GM23248 (cell line): ENCODE measurements around the gene DNAH2. TPM values are rescaled to one million over a fixed set of nuclear protein-coding genes. Genes with fewer than 3 reads are reported as not detected.
A peak's percentile ranks its signal among the peaks of the same experiment; 100 is the strongest.

Experiments
- DNase-seq: peaks from one replicate; pipeline ENCODE4 v3.0.0-alpha.2; 2015
- H2AFZ ChIP-seq: fragments of 200-600 bp; sonication (generic); 2 replicates; pipeline ENCODE4 v1.6.1; 2016; ENCODE audit warnings: antibody characterized with exemption
- H3F3A ChIP-seq: fragments of 200-600 bp; sonication (generic); 2 replicates; pipeline ENCODE4 v1.6.1; 2016; ENCODE audit warnings: mild to moderate bottlenecking, antibody characterized with exemption, mixed run types; ENCODE audit not compliant: insufficient read depth
- H3K27ac ChIP-seq: fragments of 200-600 bp; sonication (generic); 2 replicates; pipeline ENCODE4 v1.5.1; 2016; ENCODE audit warnings: mild to moderate bottlenecking
- H3K27me3 ChIP-seq: fragments of 200-600 bp; sonication (generic); replicated peaks from 2 replicates; pipeline ENCODE4 v1.6.1; 2016; ENCODE audit warnings: mild to moderate bottlenecking; ENCODE audit not compliant: insufficient read depth
- H3K36me3 ChIP-seq: fragments of 200-600 bp; sonication (generic); 2 replicates; pipeline ENCODE4 v1.6.1; 2016; ENCODE audit warnings: low read depth, mild to moderate bottlenecking
- H3K4me1 ChIP-seq: fragments of 200-600 bp; sonication (generic); 2 replicates; pipeline ENCODE4 v1.6.1; 2016; ENCODE audit warnings: mild to moderate bottlenecking; ENCODE audit not compliant: insufficient read depth
- H3K4me2 ChIP-seq: fragments of 200-600 bp; sonication (generic); one replicate; pipeline ENCODE4 v1.6.1; 2016; ENCODE audit warnings: mild to moderate bottlenecking; ENCODE audit not compliant: unreplicated experiment
- H3K4me3 ChIP-seq: fragments of 200-600 bp; sonication (generic); 2 replicates; pipeline ENCODE4 v1.5.1; 2016; ENCODE audit warnings: mild to moderate bottlenecking
- H3K79me2 ChIP-seq: fragments of 200-600 bp; sonication (generic); 2 replicates; pipeline ENCODE4 v1.6.1; 2016; ENCODE audit warnings: mild to moderate bottlenecking; ENCODE audit not compliant: insufficient read depth
- H3K9ac ChIP-seq: fragments of 200-600 bp; sonication (generic); 2 replicates; pipeline ENCODE4 v1.6.1; 2016; ENCODE audit warnings: mild to moderate bottlenecking
- H3K9me2 ChIP-seq: fragments of 200-600 bp; sonication (generic); 2 replicates; pipeline ENCODE4 v1.6.1; 2016; ENCODE audit warnings: mixed run types, mild to moderate bottlenecking, moderate library complexity; ENCODE audit not compliant: insufficient read depth
- H3K9me3 ChIP-seq: fragments of 200-600 bp; sonication (generic); one replicate; pipeline ENCODE4 v1.6.1; 2017; ENCODE audit warnings: low read depth
- H4K20me1 ChIP-seq: fragments of 200-600 bp; sonication (generic); 2 replicates; pipeline ENCODE4 v1.6.0; 2016; ENCODE audit not compliant: insufficient read depth
- EZH2 ChIP-seq: fragments of 200-600 bp; sonication (generic); IDR thresholded peaks from 2 replicates; pipeline ENCODE4 v1.6.1; 2018; ENCODE audit warnings: antibody characterized with exemption, mild to moderate bottlenecking; ENCODE audit not compliant: insufficient read depth, poor library complexity, severe bottlenecking
- EZH2phosphoT487 ChIP-seq: fragments of 200-600 bp; sonication (generic); IDR thresholded peaks from 2 replicates; pipeline ENCODE4 v1.6.1; 2018; ENCODE audit warnings: antibody characterized with exemption, moderate library complexity, mild to moderate bottlenecking, low read depth; ENCODE audit not compliant: insufficient read depth
- WGBS, 2 experiments: methylation state at CpG; one replicate each; pipeline ENCODE4 v1.1.6; 2015 to 2017; ENCODE audit warnings: low lambda C conversion rate in 2 of 2, low coverage in 1 of 2; ENCODE audit errors: missing lambda C conversion rate in 2 of 2; 5-methylcytosine and 5-hydroxymethylcytosine counted together
- in situ Hi-C: fragments of 300-500 bp; cut with MboI; formaldehyde crosslinking; loops from 2 replicates; pipeline ENCODE4 v1.15.0; 2020
- polyA plus RNA-seq: library from polyadenylated mRNA; unstranded; fragments of >200 nt; fragmentation: Nextera tagmentation; extraction: Ambion mirVana; gene quantifications from 2 replicates; pipeline ENCODE4 v1.2.1, GENCODE V29; 2016
- total RNA-seq: library from RNA; depleted of rRNA; stranded (reverse); fragments of >200 nt; shearing (Covaris generic); gene quantifications from 2 replicates; pipeline ENCODE4 v1.2.3, GENCODE V29; 2014

The DNAH2 gene
- total and polyA plus RNA-seq, 2 experiments from 2014 or later = not detected

- Histone ChIP-seq H3K27ac (no peak overlapping the region), H3K9me3 (no peaks in the 10 kb centered on the region), H4K20me1 (no peaks in the 10 kb centered on the region), H3K4me2 (peak overlapping the region; percentile 99), H3F3A (no peaks in the 10 kb centered on the region), H3K79me2 (no peaks in the 10 kb centered on the region), H3K27me3 (peaks cover 3% of the 10 kb centered on the region; the same call in 1 of the 2 replicates), H3K9ac (peak overlapping the region; percentile 79), H3K36me3 (no peaks in the 10 kb centered on the region), H2AFZ (peak overlapping the region; percentile 99), H3K9me2 (no peaks in the 10 kb centered on the region), H3K4me3 (peak overlapping the region; percentile 97), H3K4me1 (peaks cover 4% of the 10 kb centered on the region; the same call in 1 of the 2 replicates)
- 12% methylated on average over 12 to 16 of the region's 16 CpGs for WGBS, 2 experiments
- TF ChIP-seq EZH2phosphoT487 = no peak
- DNase-seq = peak; percentile 43
- in situ Hi-C loops = no loop called here
These were observed 309 bp downstream of the DNAH2 start for GRCh38 chr17:7717756-7718350.

- H4K20me1 ChIP-seq = no peaks in the 10 kb centered on the region
- no peak overlapping the region for H3K9ac ChIP-seq
- no peak overlapping the region for H2AFZ ChIP-seq
- H3K27me3 ChIP-seq = peaks cover 3% of the 10 kb centered on the region; the same call in 1 of the 2 replicates
- 55 to 63% methylated on average over 9 of the region's 9 CpGs for WGBS, 2 experiments
- TF ChIP-seq EZH2phosphoT487 = no peak
- TF ChIP-seq EZH2 = no peak
- no peak overlapping the region for H3K27ac ChIP-seq
- no peaks in the 10 kb centered on the region for H3K36me3 ChIP-seq
- no peaks in the 10 kb centered on the region for H3K9me3 ChIP-seq
- no peak for DNase-seq
- H3K4me3 ChIP-seq = no peak overlapping the region
- no peaks in the 10 kb centered on the region for H3F3A ChIP-seq
- no peak overlapping the region for H3K4me2 ChIP-seq
- H3K79me2 ChIP-seq = no peaks in the 10 kb centered on the region
- H3K4me1 ChIP-seq = peaks cover 4% of the 10 kb centered on the region; the same call in 1 of the 2 replicates
- in situ Hi-C loops = no loop called here
- no peaks in the 10 kb centered on the region for H3K9me2 ChIP-seq
These were observed 2.1 kb downstream of the DNAH2 start for GRCh38 chr17:7719661-7720060.

- no peak for DNase-seq
- Histone ChIP-seq H3K27ac (no peak overlapping the region), H3K4me2 (no peak overlapping the region), H4K20me1 (no peaks in the 10 kb centered on the region), H3K4me3 (no peak overlapping the region), H3K9ac (no peak overlapping the region), H3K4me1 (peaks cover 4% of the 10 kb centered on the region; the same call in 1 of the 2 replicates), H3K79me2 (no peaks in the 10 kb centered on the region), H3K9me3 (no peaks in the 10 kb centered on the region), H3K27me3 (peaks cover 3% of the 10 kb centered on the region; the same call in 1 of the 2 replicates), H2AFZ (no peak overlapping the region), H3K36me3 (no peaks in the 10 kb centered on the region), H3K9me2 (no peaks in the 10 kb centered on the region), H3F3A (no peaks in the 10 kb centered on the region)
- TF ChIP-seq EZH2phosphoT487 (no peak), EZH2 (no peak)
- 14 to 15% methylated on average over 4 of the region's 4 CpGs for WGBS, 2 experiments
- in situ Hi-C loops = no loop called here
These were observed 2.6 kb downstream of the DNAH2 start for GRCh38 chr17:7720125-7720524.

- Histone ChIP-seq H3K79me2 (no peaks in the 10 kb centered on the region), H3F3A (no peaks in the 10 kb centered on the region), H2AFZ (no peak overlapping the region), H4K20me1 (no peaks in the 10 kb centered on the region), H3K4me2 (no peak overlapping the region), H3K27ac (no peak overlapping the region), H3K4me1 (peaks cover 2% of the 10 kb centered on the region; the same call in 1 of the 2 replicates), H3K4me3 (no peak overlapping the region), H3K9me3 (no peaks in the 10 kb centered on the region), H3K9ac (no peak overlapping the region), H3K9me2 (no peaks in the 10 kb centered on the region), H3K27me3 (peaks cover 3% of the 10 kb centered on the region; the same call in 1 of the 2 replicates), H3K36me3 (no peaks in the 10 kb centered on the region)
- in situ Hi-C loops = no loop called here
- 70 to 75% methylated on average over 2 of the region's 2 CpGs for WGBS, 2 experiments
- no peak for DNase-seq
- TF ChIP-seq EZH2phosphoT487 = no peak
These were observed 4.1 kb downstream of the DNAH2 start for GRCh38 chr17:7721612-7722011.

- 64 to 65% methylated on average over 3 of the region's 3 CpGs for WGBS, 2 experiments
- in situ Hi-C loops = no loop called here
These were observed 10.3 kb downstream of the DNAH2 start for GRCh38 chr17:7727886-7728285.

More at GRCh38 chr17:7727886-7728285, 10.3 kb downstream of the DNAH2 start:
- Histone ChIP-seq H3K9me3 (no peaks in the 10 kb centered on the region), H3K79me2 (no peaks in the 10 kb centered on the region), H3K27ac (no peak overlapping the region), H3K4me3 (no peak overlapping the region), H3K9ac (no peak overlapping the region), H3F3A (no peaks in the 10 kb centered on the region), H3K4me2 (no peak overlapping the region), H3K27me3 (no peaks in the 10 kb centered on the region; the same call in 1 of the 2 replicates), H4K20me1 (no peaks in the 10 kb centered on the region), H3K36me3 (no peaks in the 10 kb centered on the region), H2AFZ (no peak overlapping the region), H3K9me2 (no peaks in the 10 kb centered on the region), H3K4me1 (no peaks in the 10 kb centered on the region)
- no peak for TF ChIP-seq EZH2phosphoT487
- TF ChIP-seq EZH2 = no peak
- no peak for DNase-seq
